Spinal cord (tissue), 10 donors: ENCODE measurements around the gene FADS3. TPM values are rescaled to one million over a fixed set of nuclear protein-coding genes. Genes with fewer than 3 reads are reported as not detected.

Source experiments
- DNase-seq, 6 donors: peaks; one replicate each; pipeline versions ENCODE4 v3.0.0 to v3.0.0-alpha.2; 2013 to 2015; ENCODE audit warnings: low spot score in 6 of 6, low read depth in 4 of 6
- H3K27ac ChIP-seq: one replicate; pipeline ENCODE4 v1.5.1; 2013; ENCODE audit warnings: low read depth, low read length, control low read depth
- H3K27me3 ChIP-seq: one replicate; pipeline ENCODE4 v1.6.1; 2013; ENCODE audit warnings: low read length; ENCODE audit not compliant: control insufficient read depth, insufficient read depth
- H3K36me3 ChIP-seq: one replicate; pipeline ENCODE4 v1.6.1; 2013; ENCODE audit warnings: low read length; ENCODE audit not compliant: control insufficient read depth, insufficient read depth
- H3K4me1 ChIP-seq: one replicate; pipeline ENCODE4 v1.6.1; 2013; ENCODE audit warnings: low read length; ENCODE audit not compliant: control insufficient read depth, insufficient read depth
- H3K4me3 ChIP-seq: one replicate; pipeline ENCODE4 v1.5.1; 2013; ENCODE audit warnings: low read depth, low read length, control low read depth
- H3K9me3 ChIP-seq: one replicate; pipeline ENCODE4 v1.6.1; 2013; ENCODE audit warnings: low read length; ENCODE audit not compliant: control insufficient read depth, insufficient read depth
- WGBS: methylation state at CpG from one replicate; pipeline ENCODE4 v1.1.5; 2013; ENCODE audit warnings: missing lambda C conversion rate; ENCODE audit not compliant: insufficient coverage; 5-methylcytosine and 5-hydroxymethylcytosine counted together
- long read RNA-seq, 4 donors: transcript quantifications; one replicate each; lab custom pipeline, GENCODE V29; 2026
- polyA plus RNA-seq, 2 donors: library from polyadenylated mRNA; unstranded; fragments of 120-200 nt; gene quantifications; one replicate each; pipeline ENCODE4 v1.2.1, GENCODE V29; 2013; ENCODE audit not compliant: insufficient read length in 2 of 2
- total RNA-seq, 2 donors: library from RNA; depleted of rRNA in 1 of 2; stranded (reverse); fragments of 120-200 nt in 1 of 2; fragments of >200 nt in 1 of 2; gene quantifications; one replicate each; pipeline versions ENCODE4 v1.2.3 to v1.2.4, GENCODE V29; 2013 to 2014
- donor health status: healthy.

Gene FADS3, protein sequence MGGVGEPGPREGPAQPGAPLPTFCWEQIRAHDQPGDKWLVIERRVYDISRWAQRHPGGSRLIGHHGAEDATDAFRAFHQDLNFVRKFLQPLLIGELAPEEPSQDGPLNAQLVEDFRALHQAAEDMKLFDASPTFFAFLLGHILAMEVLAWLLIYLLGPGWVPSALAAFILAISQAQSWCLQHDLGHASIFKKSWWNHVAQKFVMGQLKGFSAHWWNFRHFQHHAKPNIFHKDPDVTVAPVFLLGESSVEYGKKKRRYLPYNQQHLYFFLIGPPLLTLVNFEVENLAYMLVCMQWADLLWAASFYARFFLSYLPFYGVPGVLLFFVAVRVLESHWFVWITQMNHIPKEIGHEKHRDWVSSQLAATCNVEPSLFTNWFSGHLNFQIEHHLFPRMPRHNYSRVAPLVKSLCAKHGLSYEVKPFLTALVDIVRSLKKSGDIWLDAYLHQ
- 10 to 100 TPM; 41.1 to 58.0 TPM for total RNA-seq
- polyA plus RNA-seq: 10 to 100 TPM; 62.6 to 66.9 TPM
- long read RNA-seq, donor 1, transcript FADS3-201 (12 exons, 1,779 nt): major isoform, 11 of 31 reads
- long read RNA-seq, donor 1, partial matches to known transcripts: 5 of 31 reads
- long read RNA-seq, donor 1, other reads (novel, unspliced or antisense): 13 of 31 reads
- long read RNA-seq, donor 2, partial matches to known transcripts: 0 of 4 reads
- long read RNA-seq, donor 2, other reads (novel, unspliced or antisense): 0 of 4 reads
- long read RNA-seq, donor 3, transcript FADS3-202 (6 exons, 1,452 nt): major isoform, 5 of 7 reads
- long read RNA-seq, donor 3, partial matches to known transcripts: 0 of 7 reads
- long read RNA-seq, donor 3, other reads (novel, unspliced or antisense): 0 of 7 reads
- long read RNA-seq, donor 4: 0 reads

DNA sequence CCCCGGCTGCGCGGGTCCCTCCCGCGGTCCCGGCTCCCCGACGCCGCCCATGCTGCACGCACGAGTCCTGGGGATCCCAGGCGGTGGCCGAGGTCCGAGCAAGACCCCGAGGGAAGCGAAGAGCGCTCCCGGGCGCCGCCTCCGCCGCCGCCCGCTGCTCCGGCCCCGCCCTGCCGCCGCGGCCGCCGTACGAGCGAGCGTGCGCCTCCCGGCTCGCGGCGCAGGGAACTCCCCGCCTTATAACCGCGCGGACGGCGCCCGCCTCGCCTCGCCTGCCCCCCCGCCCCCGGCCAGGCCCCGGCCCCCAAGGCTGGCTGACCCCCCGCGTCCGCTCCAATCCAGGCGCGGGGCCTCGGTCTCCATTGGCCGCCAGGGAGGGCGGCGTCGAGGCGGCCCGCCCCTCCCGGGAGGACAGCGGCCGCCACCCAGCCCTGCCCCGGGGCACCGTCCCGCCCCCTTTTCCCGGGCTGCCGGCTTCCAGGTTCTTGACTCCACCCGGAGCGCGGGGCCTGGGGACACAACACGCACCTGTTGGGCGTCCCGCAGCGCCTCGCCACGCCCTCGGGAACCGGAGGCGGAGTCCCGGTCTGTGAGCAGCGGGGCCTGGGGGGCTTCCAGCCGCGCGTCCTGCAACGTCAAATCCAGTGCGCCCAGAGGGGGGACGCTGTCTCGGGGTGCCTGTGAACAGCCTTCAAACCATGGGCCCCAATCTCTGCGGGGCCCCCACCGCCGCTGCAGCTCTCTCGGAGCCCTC lies at the start of gene FADS3:
FADS3 (minus strand) TSS at position 215 of the 754 bp plus-strand sequence; CDS start at position 51, 164 bp downstream.
- peaks cover 30% of the 10 kb centered on the region for H3K36me3 ChIP-seq
- peaks cover 25% of the 10 kb centered on the region for H3K4me1 ChIP-seq
- H3K9me3 ChIP-seq: no peaks in the 10 kb centered on the region
- peak in 3 of 6 donors; percentile 32 to 88 (median 79) for DNase-seq
- no peaks in the 10 kb centered on the region for H3K27me3 ChIP-seq
- H3K27ac ChIP-seq: peak within 1 kb of the TSS; percentile 69
- under 1% methylated on average over 96 of the region's 96 CpGs for WGBS
- peak within 1 kb of the TSS; percentile 75 for H3K4me3 ChIP-seq

DNA sequence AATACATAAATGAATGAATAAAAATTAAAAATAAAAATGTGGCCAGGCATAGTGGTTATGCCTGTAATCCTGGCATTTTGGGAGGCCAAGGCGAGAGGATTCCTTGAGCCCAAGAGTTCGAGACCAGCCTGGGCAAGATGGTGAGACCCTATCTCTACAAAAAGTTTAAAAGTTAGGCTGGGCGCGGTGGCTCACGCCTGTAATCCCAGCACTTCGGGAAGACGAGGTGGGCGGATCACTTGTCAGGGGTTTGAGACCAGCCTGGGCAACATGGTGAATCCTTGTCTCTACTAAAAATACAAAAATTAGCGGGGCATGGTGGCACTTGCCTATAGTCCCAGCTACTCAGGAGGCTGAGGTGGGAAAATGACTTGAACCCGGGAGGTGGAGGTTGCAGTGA lies 49.1 kb upstream of the FADS3 start:
- WGBS: 94% methylated on average over 8 of the region's 10 CpGs
- no peak overlapping the region for H3K27ac ChIP-seq
- H3K4me1 ChIP-seq: no peaks in the 10 kb centered on the region
- no peak for DNase-seq
- H3K27me3 ChIP-seq: no peaks in the 10 kb centered on the region
- peaks cover 2% of the 10 kb centered on the region for H3K9me3 ChIP-seq
- H3K36me3 ChIP-seq: no peaks in the 10 kb centered on the region
- H3K4me3 ChIP-seq: no peak overlapping the region

DNA sequence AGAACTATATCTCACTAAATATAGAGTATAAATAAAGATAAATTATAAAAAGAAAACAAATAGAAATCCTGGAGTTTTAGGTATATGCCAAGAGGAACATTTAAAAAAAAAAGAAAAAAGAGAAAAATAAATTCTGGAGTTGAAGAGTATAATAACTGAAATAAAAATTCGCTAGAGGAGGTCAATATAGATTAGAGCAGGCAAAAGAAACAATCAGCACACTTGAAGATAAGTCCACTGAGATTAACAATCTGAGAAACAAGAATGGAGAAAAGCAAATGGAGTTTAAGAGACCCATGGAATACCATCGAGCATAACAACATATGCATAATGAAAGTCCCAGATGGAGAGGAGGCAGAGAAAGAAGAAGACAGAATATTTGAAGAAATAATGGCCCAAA lies 44.5 kb upstream of the FADS3 start:
- no peak overlapping the region for H3K27ac ChIP-seq
- no peaks in the 10 kb centered on the region for H3K4me1 ChIP-seq
- WGBS: no CpG with 5 or more reads among the region's 2 CpGs
- no peak for DNase-seq
- H3K36me3 ChIP-seq: no peaks in the 10 kb centered on the region
- H3K9me3 ChIP-seq: peaks cover 2% of the 10 kb centered on the region
- no peaks in the 10 kb centered on the region for H3K27me3 ChIP-seq
- H3K4me3 ChIP-seq: no peak overlapping the region

DNA sequence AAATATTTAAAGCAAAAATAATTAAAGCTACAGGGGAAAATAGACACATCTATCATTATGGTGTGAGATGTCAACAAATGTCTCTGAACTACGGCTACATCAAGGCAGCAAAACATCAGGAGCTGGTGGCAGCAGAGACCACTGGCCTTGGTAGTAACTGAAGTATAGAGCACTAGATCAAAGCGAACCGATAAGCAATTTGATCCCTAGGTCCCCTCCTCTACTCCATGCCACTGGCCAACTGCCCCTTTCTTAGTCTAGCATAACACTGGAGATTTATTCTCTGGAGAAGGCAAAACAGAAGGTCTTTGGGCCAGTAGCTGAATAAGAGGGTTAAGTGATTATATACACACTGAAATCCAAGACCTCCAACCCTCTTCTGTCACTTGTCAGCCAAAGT lies 39.6 kb upstream of the FADS3 start:
- no peak overlapping the region for H3K4me3 ChIP-seq
- H3K27me3 ChIP-seq: no peaks in the 10 kb centered on the region
- no peak for DNase-seq
- no peaks in the 10 kb centered on the region for H3K4me1 ChIP-seq
- no peaks in the 10 kb centered on the region for H3K36me3 ChIP-seq
- no CpG with 5 or more reads among the region's 3 CpGs for WGBS
- no peaks in the 10 kb centered on the region for H3K9me3 ChIP-seq
- no peak overlapping the region for H3K27ac ChIP-seq

DNA sequence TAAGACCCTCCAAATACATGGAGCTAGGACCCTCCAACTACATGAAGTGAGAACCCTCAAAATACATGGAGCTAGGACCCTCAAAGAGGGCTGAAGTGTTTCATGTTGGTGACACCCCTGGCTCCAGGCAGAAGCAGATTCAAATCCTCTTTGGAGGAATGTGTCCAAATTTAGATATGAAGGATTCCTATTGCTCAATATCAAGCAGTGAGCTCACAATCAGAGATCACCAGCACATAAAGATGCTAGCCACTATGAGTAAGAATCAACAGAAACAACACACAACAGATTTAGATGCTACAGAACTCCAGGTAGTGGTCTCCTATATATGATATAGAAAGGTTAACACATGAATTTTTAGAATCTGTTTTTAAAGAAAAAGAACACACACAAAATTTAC lies 37.3 kb upstream of the FADS3 start:
- H3K9me3 ChIP-seq: no peaks in the 10 kb centered on the region
- H3K27ac ChIP-seq: no peak overlapping the region
- peaks cover 6% of the 10 kb centered on the region for H3K4me1 ChIP-seq
- no peaks in the 10 kb centered on the region for H3K36me3 ChIP-seq
- no peak overlapping the region for H3K4me3 ChIP-seq
- no peaks in the 10 kb centered on the region for H3K27me3 ChIP-seq
- no peak for DNase-seq

DNA sequence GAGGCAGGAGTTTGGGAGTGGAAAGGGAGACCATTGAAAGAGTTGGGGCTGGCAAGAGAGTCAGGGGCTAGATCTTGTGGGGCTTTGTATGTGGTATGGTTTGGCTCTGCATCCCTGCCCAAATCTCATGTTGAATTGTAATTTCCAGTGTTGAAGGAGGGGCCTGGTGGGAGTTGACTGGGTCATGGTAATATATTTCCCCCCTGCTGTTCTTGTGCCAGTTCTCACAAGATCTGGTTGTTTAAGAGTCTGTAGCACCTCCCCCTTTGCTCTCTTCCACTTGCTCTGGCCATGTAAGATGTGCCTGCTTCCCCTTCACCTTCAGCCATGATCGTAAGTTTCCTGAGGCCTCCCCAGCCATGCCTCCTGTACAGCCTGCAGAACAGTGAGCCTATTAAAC lies 36.2 kb upstream of the FADS3 start:
- peaks cover 15% of the 10 kb centered on the region for H3K4me1 ChIP-seq
- H3K27me3 ChIP-seq: no peaks in the 10 kb centered on the region
- no peak for DNase-seq
- H3K27ac ChIP-seq: no peak overlapping the region
- H3K9me3 ChIP-seq: no peaks in the 10 kb centered on the region
- H3K36me3 ChIP-seq: no peaks in the 10 kb centered on the region
- H3K4me3 ChIP-seq: no peak overlapping the region
- WGBS: 100% methylated on average over 1 of the region's 1 CpG

DNA sequence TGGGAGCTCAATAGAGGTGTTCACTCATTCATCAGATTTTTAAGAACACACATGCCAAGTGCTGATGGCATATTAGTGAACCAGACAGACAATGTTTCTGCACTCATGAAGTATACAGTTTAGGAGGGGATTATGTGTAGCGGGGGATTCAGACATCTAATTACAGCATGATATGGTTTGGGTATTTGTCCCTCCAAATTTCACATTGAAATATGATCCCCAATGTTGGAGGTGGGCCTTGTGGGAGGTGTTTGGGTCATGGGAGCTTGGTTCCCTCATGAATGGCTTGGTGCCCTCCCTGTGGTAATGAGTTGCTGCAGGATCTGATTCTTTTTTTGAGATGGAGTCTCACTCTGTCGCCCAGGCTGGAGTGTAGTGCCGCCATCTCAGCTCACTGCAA lies 34.9 kb upstream of the FADS3 start:
- Histone ChIP-seq H3K27ac (no peak overlapping the region), H3K27me3 (no peaks in the 10 kb centered on the region), H3K9me3 (no peaks in the 10 kb centered on the region), H3K4me3 (no peak overlapping the region), H3K4me1 (peaks cover 15% of the 10 kb centered on the region), H3K36me3 (no peaks in the 10 kb centered on the region)
- DNase-seq: no peak
- 89% methylated on average over 3 of the region's 3 CpGs for WGBS

DNA sequence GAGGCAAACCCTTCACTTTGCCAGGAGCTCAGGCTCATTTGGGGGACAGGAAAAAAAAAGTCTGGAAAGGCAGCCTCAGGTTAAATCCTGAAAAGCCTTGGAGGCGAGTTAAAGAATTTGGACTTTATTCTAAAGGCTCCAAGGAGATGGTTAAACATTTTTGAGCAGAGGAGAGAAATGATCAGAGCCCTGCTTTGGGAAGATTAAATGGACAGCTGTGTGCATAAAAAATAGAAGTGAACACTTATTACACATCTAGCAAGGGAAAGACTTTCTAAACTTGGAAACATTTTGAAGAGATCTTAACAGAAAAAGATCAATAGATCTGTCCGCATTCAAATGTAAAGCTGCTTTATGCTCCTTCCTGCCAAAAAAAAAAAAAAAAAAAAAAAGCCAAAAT lies 34.4 kb upstream of the FADS3 start:
- WGBS: 60% methylated on average over 1 of the region's 2 CpGs
- Histone ChIP-seq H3K4me3 (no peak overlapping the region), H3K27ac (no peak overlapping the region), H3K4me1 (peaks cover 15% of the 10 kb centered on the region), H3K27me3 (no peaks in the 10 kb centered on the region), H3K9me3 (no peaks in the 10 kb centered on the region), H3K36me3 (no peaks in the 10 kb centered on the region)
- DNase-seq: no peak

DNA sequence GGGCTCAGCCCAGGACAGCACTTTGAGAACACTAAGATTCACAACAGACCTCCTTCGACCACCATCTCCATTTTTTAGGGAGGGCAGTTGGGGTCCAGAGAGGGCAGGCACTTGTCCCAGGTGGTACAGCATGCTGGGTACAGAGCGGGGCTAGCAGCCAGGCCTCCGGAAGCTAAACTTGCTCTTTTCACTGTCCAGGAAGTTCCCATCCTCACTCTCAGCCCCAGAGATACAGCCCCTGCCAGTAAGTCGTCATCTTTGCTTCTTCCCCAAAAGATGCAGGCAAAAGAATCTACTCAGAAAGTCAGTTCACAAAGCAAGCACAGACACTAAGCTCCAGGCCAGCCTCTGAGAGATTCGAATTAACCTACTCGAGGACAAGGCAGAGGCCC lies 32.7 kb upstream of the FADS3 start:
- H3K4me3 ChIP-seq: no peak overlapping the region
- H3K27me3 ChIP-seq: no peaks in the 10 kb centered on the region
- H3K4me1 ChIP-seq: peaks cover 15% of the 10 kb centered on the region
- no peaks in the 10 kb centered on the region for H3K9me3 ChIP-seq
- no peaks in the 10 kb centered on the region for H3K36me3 ChIP-seq
- no peak for DNase-seq
- 68% methylated on average over 6 of the region's 6 CpGs for WGBS
- H3K27ac ChIP-seq: peak overlapping the region; percentile 96
